Neural cell (in vitro differentiated cells): ENCODE data around the gene BROX. TPM values are rescaled to one million over a fixed set of nuclear protein-coding genes. Genes with fewer than 3 reads are reported as not detected.

Experiments used
- H2AFZ ChIP-seq: fragments of 200-600, 300-800 bp; sonication (generic), shearing (Covaris generic); 2 replicates; pipeline ENCODE4 v1.6.0; 2014; ENCODE audit warnings: low read depth, mild to moderate bottlenecking, antibody characterized with exemption, low read length, moderate library complexity
- H3F3A ChIP-seq: fragments of 200-600 bp; shearing (Covaris generic); 2 replicates; pipeline ENCODE4 v1.6.1; 2016; ENCODE audit warnings: mild to moderate bottlenecking, moderate library complexity, mixed read lengths, antibody characterized with exemption, low read length; ENCODE audit not compliant: insufficient read depth, poor library complexity, severe bottlenecking
- H3K27ac ChIP-seq: fragments of 200-600, 300-800 bp; sonication (generic), shearing (Covaris generic); 2 replicates; pipeline ENCODE4 v1.5.1; 2014; ENCODE audit warnings: mild to moderate bottlenecking, low read length, moderate library complexity
- H3K27me3 ChIP-seq: fragments of 300-800, 200-600 bp; sonication (generic), shearing (Covaris generic); 2 replicates; pipeline ENCODE4 v1.6.0; 2014; ENCODE audit warnings: mild to moderate bottlenecking, low read depth, low read length, moderate library complexity; ENCODE audit not compliant: insufficient read depth
- H3K36me3 ChIP-seq: fragments of 300-800, 200-600 bp; sonication (generic), shearing (Covaris generic); 2 replicates; pipeline ENCODE4 v1.5.1; 2014; ENCODE audit warnings: mild to moderate bottlenecking, antibody characterized with exemption, low read length, moderate library complexity; ENCODE audit not compliant: insufficient read depth
- H3K4me2 ChIP-seq: fragments of 300-800, 200-600 bp; sonication (generic), shearing (Covaris generic); 2 replicates; pipeline ENCODE4 v1.6.0; 2014; ENCODE audit warnings: mild to moderate bottlenecking, low read length
- H3K4me3 ChIP-seq: fragments of 300-800, 200-600 bp; sonication (generic), shearing (Covaris generic); 2 replicates; pipeline ENCODE4 v1.5.1; 2014; ENCODE audit warnings: mild to moderate bottlenecking, low read length, moderate library complexity
- H3K79me2 ChIP-seq: fragments of 200-600 bp; shearing (Covaris generic); replicated peaks from 2 replicates; pipeline ENCODE4 v1.6.0; 2014; ENCODE audit warnings: mild to moderate bottlenecking, low read length, moderate library complexity; ENCODE audit not compliant: insufficient read depth
- H3K9ac ChIP-seq: fragments of 300-800, 200-600 bp; sonication (generic), shearing (Covaris generic); 2 replicates; pipeline ENCODE4 v1.6.1; 2016; ENCODE audit warnings: mild to moderate bottlenecking, low read length, mixed read lengths
- H3K9me2 ChIP-seq: fragments of 200-600 bp; shearing (Covaris generic); 2 replicates; pipeline ENCODE4 v1.6.1; 2016; ENCODE audit warnings: mild to moderate bottlenecking, low read length, mixed read lengths; ENCODE audit not compliant: insufficient read depth
- H3K9me3 ChIP-seq: fragments of 200-600, 300-800 bp; sonication (generic), shearing (Covaris generic); 2 replicates; pipeline ENCODE4 v1.6.1; 2016; ENCODE audit warnings: mild to moderate bottlenecking, mixed run types, low read length, moderate library complexity, mixed read lengths
- H4K20me1 ChIP-seq: fragments of 200-600 bp; shearing (Covaris generic); 2 replicates; pipeline ENCODE4 v1.6.1; 2016; ENCODE audit warnings: mild to moderate bottlenecking, mixed run types; ENCODE audit not compliant: insufficient read depth
- CTCF ChIP-seq: fragments of 450-650 bp; IDR thresholded peaks from 2 replicates; pipeline ENCODE4 v1.5.1; 2014; ENCODE audit warnings: antibody characterized with exemption, mild to moderate bottlenecking, moderate library complexity; ENCODE audit not compliant: poor library complexity, severe bottlenecking
- EP300 ChIP-seq: fragments of 450-650 bp; conservative IDR thresholded peaks from 2 replicates; pipeline ENCODE4 v1.6.1; 2014; ENCODE audit warnings: antibody characterized with exemption, mild to moderate bottlenecking, moderate library complexity; ENCODE audit not compliant: poor library complexity, severe bottlenecking
- EZH2 ChIP-seq: fragments of 200-600, 300-800 bp; shearing (Covaris generic), sonication (generic); IDR thresholded peaks from 2 replicates; pipeline ENCODE4 v1.6.1; 2014; ENCODE audit warnings: antibody characterized with exemption, low read length, borderline replicate concordance, mild to moderate bottlenecking; ENCODE audit not compliant: insufficient read depth, poor library complexity, severe bottlenecking
- MXI1 ChIP-seq: fragments of 450-650 bp; conservative IDR thresholded peaks from 2 replicates; pipeline ENCODE4 v1.6.1; 2014; ENCODE audit warnings: antibody characterized with exemption, mild to moderate bottlenecking; ENCODE audit not compliant: poor library complexity, severe bottlenecking
- POLR2AphosphoS5 ChIP-seq: IDR thresholded peaks from 2 replicates; pipeline ENCODE4 v1.6.1; 2012
- RAD21 ChIP-seq: fragments of 450-650 bp; conservative IDR thresholded peaks from 2 replicates; pipeline ENCODE4 v1.6.1; 2014; ENCODE audit warnings: antibody characterized with exemption, mild to moderate bottlenecking, moderate library complexity
- REST ChIP-seq: IDR thresholded peaks from 2 replicates; pipeline ENCODE4 v1.6.1; 2012; ENCODE audit warnings: borderline replicate concordance
- SMC3 ChIP-seq: fragments of 450-650 bp; conservative IDR thresholded peaks from 2 replicates; pipeline ENCODE4 v1.6.1; 2014; ENCODE audit warnings: antibody characterized with exemption, mild to moderate bottlenecking, moderate library complexity; ENCODE audit not compliant: poor library complexity
- TAF1 ChIP-seq: IDR thresholded peaks from 2 replicates; pipeline ENCODE4 v1.6.1; 2012; ENCODE audit warnings: low read depth
- polyA plus RNA-seq: library from polyadenylated mRNA; depleted of rRNA; stranded (reverse); fragments of >200 nt; gene quantifications from 2 replicates; pipeline ENCODE4 v1.2.3, GENCODE V29; 2014

The BROX gene
- polyA plus RNA-seq, 1 donor from 2014 or later: 22.6 TPM

- H3F3A ChIP-seq: no peaks in the 10 kb centered on the region
- no peaks in the 10 kb centered on the region for H3K9me2 ChIP-seq
- H3K4me3 ChIP-seq: no peak overlapping the region
- no peaks in the 10 kb centered on the region for H3K9me3 ChIP-seq
- no peaks in the 10 kb centered on the region for H3K36me3 ChIP-seq
- no peaks in the 10 kb centered on the region for H3K27me3 ChIP-seq
- no peak overlapping the region for H3K4me2 ChIP-seq
- TF ChIP-seq MXI1 (no peak), POLR2AphosphoS5 (no peak), REST (no peak), TAF1 (no peak), SMC3 (no peak), RAD21 (no peak), EZH2 (no peak), EP300 (no peak), CTCF (no peak)
- no peak overlapping the region for H2AFZ ChIP-seq
- H3K27ac ChIP-seq: no peak overlapping the region
- no peak overlapping the region for H3K9ac ChIP-seq
- H3K79me2 ChIP-seq: peaks cover 49% of the 10 kb centered on the region
- H4K20me1 ChIP-seq: no peaks in the 10 kb centered on the region
These were observed 2.6 kb upstream of the BROX start for GRCh38 chr1:222709700-222710153.

GRCh38 chr1:222711319-222712252 lies 778 bp upstream of the BROX start:
- peak overlapping the region; percentile 50 for H3K27ac ChIP-seq
- no peaks in the 10 kb centered on the region for H3K9me3 ChIP-seq
- H3K4me2 ChIP-seq: peak overlapping the region; percentile 76
- TF ChIP-seq SMC3: no peak
- TF ChIP-seq RAD21: peak; percentile 12
- TF ChIP-seq MXI1: peak; percentile 68
- H4K20me1 ChIP-seq: no peaks in the 10 kb centered on the region
- peaks cover 45% of the 10 kb centered on the region for H3K79me2 ChIP-seq
- peak overlapping the region; percentile 65 for H2AFZ ChIP-seq
- H3K4me3 ChIP-seq: peak overlapping the region; percentile 77
- H3K27me3 ChIP-seq: no peaks in the 10 kb centered on the region
- H3K36me3 ChIP-seq: no peaks in the 10 kb centered on the region
- peak overlapping the region; percentile 61 for H3K9ac ChIP-seq
- H3F3A ChIP-seq: no peaks in the 10 kb centered on the region
- no peaks in the 10 kb centered on the region for H3K9me2 ChIP-seq
